Activated B cell treated with CpG ODN at 0.5 μM for 24 hours (primary cell): ENCODE data around the gene RBMS1. TPM values are rescaled to one million over a fixed set of nuclear protein-coding genes. Genes with fewer than 3 reads are reported as not detected.
A peak's percentile ranks its signal among the peaks of the same experiment; 100 is the strongest.

Source experiments
- ATAC-seq: fragments of 200-7000 bp; cut with Tn5 transposase; one replicate; pipeline ENCODE4 v1.10.0; 2021; ENCODE audit warnings: low read depth, mild to moderate bottlenecking, moderate library complexity
- CTCF ChIA-PET: fragments of 350-600 bp; sonication (Branson Sonifier 250); formaldehyde crosslinking; loops from one replicate; lab custom pipeline; 2021; ENCODE audit warnings: antibody characterized with exemption; lab: Charles Lee
- POLR2A ChIA-PET: fragments of 350-600 bp; sonication (Branson Sonifier 250); formaldehyde crosslinking; loops from one replicate; lab custom pipeline; 2021; ENCODE audit warnings: antibody characterized with exemption; lab: Charles Lee
- DNase-seq: peaks from one replicate; pipeline ENCODE4 v3.0.0; 2022
- H3K27ac Mint-ChIP-seq: one replicate; pipeline ENCODE4 v1.8.0; 2020; ENCODE audit warnings: mixed read lengths
- H3K27me3 Mint-ChIP-seq: one replicate; pipeline ENCODE4 v1.8.0; 2021; ENCODE audit warnings: mixed read lengths
- H3K36me3 Mint-ChIP-seq: one replicate; pipeline ENCODE4 v1.8.0; 2021; ENCODE audit warnings: low read depth, mixed read lengths
- H3K4me1 Mint-ChIP-seq: one replicate; pipeline ENCODE4 v1.8.0; 2021; ENCODE audit warnings: mixed read lengths
- H3K4me3 Mint-ChIP-seq: one replicate; pipeline ENCODE4 v1.8.0; 2020; ENCODE audit warnings: mild to moderate bottlenecking, mixed read lengths
- H3K9me3 Mint-ChIP-seq: one replicate; pipeline ENCODE4 v1.8.0; 2020; ENCODE audit warnings: mixed read lengths
- intact Hi-C: fragments of 100-400 bp; cut with micrococcal nuclease; formaldehyde crosslinking; loops from one replicate; pipeline ENCODE4 v1.15.1; 2024
- total RNA-seq: library from RNA; stranded (reverse); gene quantifications from 2 replicates; pipeline ENCODE4 v1.2.3, GENCODE V29; 2022
- TF ChIP-seq, protein P1 (sequence below): fragments of 200-600 bp; IDR thresholded peaks from one replicate; pipeline ENCODE4 v1.8.0; 2022; ENCODE audit warnings: antibody characterized with exemption, mild to moderate bottlenecking

Gene RBMS1
- total RNA-seq, 1 donor from 2014 or later, result 30.9 TPM

- ATAC-seq, result no peak
Observed at GRCh38 chr2:160379399-160379798, 114.2 kb downstream of the RBMS1 start.

DNA sequence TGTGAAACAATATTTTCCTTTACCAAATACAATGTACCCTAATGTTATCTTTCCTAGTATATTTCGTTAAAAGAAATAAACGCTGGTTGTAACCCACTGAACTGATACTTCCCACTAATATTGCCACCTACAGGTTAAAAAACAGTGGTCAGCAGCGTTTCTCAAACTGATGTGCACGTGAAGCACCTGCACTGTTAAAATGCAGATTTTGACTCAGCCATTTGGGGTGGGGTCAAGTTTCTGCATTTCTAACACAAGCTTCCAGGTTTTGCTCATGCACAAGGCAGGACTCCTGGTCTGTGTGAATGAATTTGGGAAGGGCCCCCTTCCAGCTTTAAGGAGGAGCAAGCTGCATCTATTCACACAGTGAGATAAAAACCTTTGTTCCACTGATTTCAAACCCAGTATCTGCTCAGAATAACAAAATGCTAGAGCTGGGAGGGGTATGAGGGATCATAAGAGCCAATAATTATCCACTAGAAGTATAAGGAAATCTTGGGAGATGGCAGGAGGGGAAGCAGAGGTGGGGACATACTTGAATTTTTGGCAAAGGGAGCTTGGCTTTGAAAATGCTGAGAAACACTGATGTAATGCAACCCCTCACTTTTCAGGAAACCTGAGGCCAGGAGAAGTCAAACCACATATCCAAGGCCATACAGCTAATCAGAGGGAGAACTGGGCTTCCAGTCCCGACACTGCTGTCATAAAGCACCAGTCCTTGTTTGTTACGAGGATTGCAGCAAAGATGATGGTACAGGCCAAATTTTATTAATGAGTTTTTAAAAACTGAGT lies 116.2 kb downstream of the RBMS1 start:
- CTCF ChIA-PET, result interaction anchor here (2.5 kb wide), 1 partner anchor 24 kb away, joined by 12 read pairs; no protein-coding TSS in a partner anchor
- POLR2A ChIA-PET, result no interaction called here
- H3K27ac Mint-ChIP-seq, result no peak overlapping the region

More at GRCh38 chr2:160379399-160379798, 114.2 kb downstream of the RBMS1 start:
- intact Hi-C loops, result no loop called here
- CTCF ChIA-PET, result interaction anchor here (1.4 kb wide), 1 partner anchor 55 kb away, joined by 3 read pairs; no protein-coding TSS in a partner anchor
- POLR2A ChIA-PET, result no interaction called here
- peaks cover 57% of the 10 kb centered on the region for H3K4me1 Mint-ChIP-seq
- no peak overlapping the region for H3K27ac Mint-ChIP-seq
- H3K9me3 Mint-ChIP-seq, result no peaks in the 10 kb centered on the region
- H3K4me3 Mint-ChIP-seq, result no peak overlapping the region
- no peaks in the 10 kb centered on the region for H3K27me3 Mint-ChIP-seq
- TF ChIP-seq, protein P1, sequence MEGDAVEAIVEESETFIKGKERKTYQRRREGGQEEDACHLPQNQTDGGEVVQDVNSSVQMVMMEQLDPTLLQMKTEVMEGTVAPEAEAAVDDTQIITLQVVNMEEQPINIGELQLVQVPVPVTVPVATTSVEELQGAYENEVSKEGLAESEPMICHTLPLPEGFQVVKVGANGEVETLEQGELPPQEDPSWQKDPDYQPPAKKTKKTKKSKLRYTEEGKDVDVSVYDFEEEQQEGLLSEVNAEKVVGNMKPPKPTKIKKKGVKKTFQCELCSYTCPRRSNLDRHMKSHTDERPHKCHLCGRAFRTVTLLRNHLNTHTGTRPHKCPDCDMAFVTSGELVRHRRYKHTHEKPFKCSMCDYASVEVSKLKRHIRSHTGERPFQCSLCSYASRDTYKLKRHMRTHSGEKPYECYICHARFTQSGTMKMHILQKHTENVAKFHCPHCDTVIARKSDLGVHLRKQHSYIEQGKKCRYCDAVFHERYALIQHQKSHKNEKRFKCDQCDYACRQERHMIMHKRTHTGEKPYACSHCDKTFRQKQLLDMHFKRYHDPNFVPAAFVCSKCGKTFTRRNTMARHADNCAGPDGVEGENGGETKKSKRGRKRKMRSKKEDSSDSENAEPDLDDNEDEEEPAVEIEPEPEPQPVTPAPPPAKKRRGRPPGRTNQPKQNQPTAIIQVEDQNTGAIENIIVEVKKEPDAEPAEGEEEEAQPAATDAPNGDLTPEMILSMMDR, result no peak
- H3K36me3 Mint-ChIP-seq, result no peaks in the 10 kb centered on the region
- DNase-seq, result no peak

DNA sequence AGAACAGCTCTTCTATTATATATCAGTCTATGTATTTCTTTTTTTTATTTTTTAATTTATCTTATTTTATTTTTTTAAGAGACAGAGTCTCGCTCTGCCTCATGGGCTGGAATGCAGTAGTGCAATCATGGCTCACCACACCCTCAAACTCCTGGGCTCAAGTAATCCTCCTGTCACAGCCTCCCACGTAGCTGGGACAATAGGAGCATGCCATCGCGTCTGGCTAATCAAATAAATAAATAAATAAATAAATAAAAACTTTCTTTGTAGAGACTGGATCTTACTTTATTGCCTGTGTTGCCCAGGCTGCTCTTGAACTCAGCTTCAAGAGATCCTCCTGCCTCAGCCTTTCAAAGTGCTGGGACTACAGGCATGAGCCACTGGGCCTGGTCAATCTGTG lies 117.0 kb downstream of the RBMS1 start:
- CTCF ChIA-PET, result interaction anchor here (2.5 kb wide), 1 partner anchor 23 kb away, joined by 12 read pairs; no protein-coding TSS in a partner anchor
- no peak overlapping the region for H3K27ac Mint-ChIP-seq
- POLR2A ChIA-PET, result interaction anchor here (1.3 to 2.1 kb wide), 2 partner anchors 12 to 31 kb away, joined by 5 to 10 read pairs; no protein-coding TSS in a partner anchor

More for the DNA sequence above, 116.2 kb downstream of the RBMS1 start:
- H3K9me3 Mint-ChIP-seq, result no peaks in the 10 kb centered on the region
- intact Hi-C loops, result loop anchor here (2.0 kb wide), 1 partner anchor 29 kb away; no protein-coding TSS in a partner anchor
- H3K4me3 Mint-ChIP-seq, result no peak overlapping the region
- TF ChIP-seq, protein P1, result no peak
- ATAC-seq (no peak), DNase-seq (no peak)
- H3K36me3 Mint-ChIP-seq, result no peaks in the 10 kb centered on the region
- H3K27me3 Mint-ChIP-seq, result no peaks in the 10 kb centered on the region
- peaks cover 76% of the 10 kb centered on the region for H3K4me1 Mint-ChIP-seq

DNA sequence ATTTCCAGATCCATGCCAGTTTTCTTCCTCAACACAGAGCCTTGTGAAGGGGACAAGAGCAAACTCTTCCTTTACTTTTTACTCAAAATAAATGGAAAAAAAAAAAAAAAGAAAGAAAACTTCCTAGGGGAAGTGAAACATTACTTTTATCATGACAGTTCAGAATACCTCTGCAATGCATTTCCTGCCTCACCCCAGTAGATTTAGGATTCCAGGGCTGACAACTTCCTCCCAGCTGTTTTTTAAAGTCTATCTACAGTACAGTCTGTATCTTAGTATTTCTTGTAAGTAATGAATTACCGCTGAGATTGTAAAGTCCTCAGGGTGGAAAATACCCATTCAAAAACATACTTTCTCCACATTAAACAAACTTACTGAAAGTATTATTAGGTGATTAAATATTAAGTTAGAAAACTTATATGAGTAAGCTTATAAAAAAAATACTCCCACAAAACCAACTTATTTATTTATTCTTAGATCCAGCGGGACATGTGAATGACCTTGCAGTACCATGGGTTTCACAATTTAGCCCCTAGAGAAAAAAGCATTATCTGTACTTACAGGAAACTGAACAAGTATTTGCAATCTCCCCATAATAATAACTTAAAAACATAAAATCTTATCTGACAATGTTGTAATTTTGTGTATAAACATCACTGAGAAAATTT lies 117.7 kb downstream of the RBMS1 start:
- intact Hi-C loops, result loop anchor here (2.0 kb wide), 1 partner anchor 31 kb away; no protein-coding TSS in a partner anchor
- Mint-ChIP-seq H3K4me1 (peaks cover 75% of the 10 kb centered on the region), H3K27ac (no peak overlapping the region), H3K36me3 (no peaks in the 10 kb centered on the region), H3K4me3 (no peak overlapping the region), H3K27me3 (no peaks in the 10 kb centered on the region), H3K9me3 (no peaks in the 10 kb centered on the region)
- ChIA-PET CTCF (interaction anchor here (2.5 kb wide), 1 partner anchor 22 kb away, joined by 12 read pairs; no protein-coding TSS in a partner anchor), POLR2A (interaction anchor here (0.7 to 2.1 kb wide), 4 partner anchors 13 to 644 kb away, joined by 3 to 10 read pairs (median 4); no protein-coding TSS in a partner anchor)
- TF ChIP-seq, protein P1, result no peak
- ATAC-seq (peak; percentile 42), DNase-seq (no peak)

More for the DNA sequence above, 117.0 kb downstream of the RBMS1 start:
- ATAC-seq, result no peak
- no peaks in the 10 kb centered on the region for H3K9me3 Mint-ChIP-seq
- TF ChIP-seq, protein P1, result no peak
- H3K27me3 Mint-ChIP-seq, result no peaks in the 10 kb centered on the region
- intact Hi-C loops, result loop anchor here (2.0 kb wide), 1 partner anchor 30 kb away; no protein-coding TSS in a partner anchor
- no peaks in the 10 kb centered on the region for H3K36me3 Mint-ChIP-seq
- H3K4me1 Mint-ChIP-seq, result peaks cover 76% of the 10 kb centered on the region
- no peak for DNase-seq
- H3K4me3 Mint-ChIP-seq, result no peak overlapping the region
